HepG2 (cell line): ENCODE data around the gene TBC1D24. TPM values are rescaled to one million over a fixed set of nuclear protein-coding genes. Genes with fewer than 3 reads are reported as not detected.

Experiments
- FOSL2 ChIP-seq: sonication (generic); formaldehyde crosslinking; IDR thresholded peaks from 2 replicates; pipeline ENCODE4 v1.4.0; 2020; ENCODE audit warnings: missing genetic modification reagents
- GTF2F1 ChIP-seq: fragments of 150-350 bp; IDR thresholded peaks from 2 replicates; pipeline ENCODE4 v1.6.1; 2014; ENCODE audit warnings: low read length
- HDAC1 ChIP-seq: sonication (generic); formaldehyde crosslinking; IDR thresholded peaks from 2 replicates; pipeline ENCODE4 v1.5.1; 2020; ENCODE audit warnings: mild to moderate bottlenecking, missing genetic modification reagents
- MTF2 ChIP-seq: sonication (generic); formaldehyde crosslinking; IDR thresholded peaks from 2 replicates; pipeline ENCODE4 v1.5.0; 2020; ENCODE audit warnings: missing genetic modification reagents, borderline replicate concordance
- NKX3-1 ChIP-seq: sonication (generic); formaldehyde crosslinking; IDR thresholded peaks from 2 replicates; pipeline ENCODE4 v1.5.0; 2020; ENCODE audit warnings: missing genetic modification reagents
- PHF8 ChIP-seq: sonication (generic); formaldehyde crosslinking; IDR thresholded peaks from 2 replicates; pipeline ENCODE4 v1.5.0; 2020; ENCODE audit warnings: missing genetic modification reagents
- RXRA ChIP-seq: sonication (generic); formaldehyde crosslinking; IDR thresholded peaks from 2 replicates; pipeline ENCODE4 v1.5.1; 2020; ENCODE audit warnings: missing genetic modification reagents
- SAP130 ChIP-seq: IDR thresholded peaks from 2 replicates; pipeline ENCODE4 v1.6.1; 2016; ENCODE audit warnings: low read depth
- SPEN ChIP-seq: sonication (generic); formaldehyde crosslinking; IDR thresholded peaks from 2 replicates; pipeline ENCODE4 v1.5.1; 2020; ENCODE audit warnings: low read depth, mild to moderate bottlenecking, missing genetic modification reagents
- SRSF1 ChIP-seq: fragments of 200-400 bp; formaldehyde crosslinking; optimal IDR thresholded peaks from 2 replicates; pipeline ENCODE3; 2017; ENCODE audit warnings: mild to moderate bottlenecking, low read depth, low read length, moderate library complexity
- TBP ChIP-seq: sonication (generic); formaldehyde crosslinking; IDR thresholded peaks from 2 replicates; pipeline ENCODE4 v1.5.0; 2020; ENCODE audit warnings: missing genetic modification reagents
- WIZ ChIP-seq: sonication (generic); formaldehyde crosslinking; IDR thresholded peaks from 2 replicates; pipeline ENCODE4 v1.5.1; 2020; ENCODE audit warnings: mild to moderate bottlenecking, missing genetic modification reagents
- ZC3H13 ChIP-seq: sonication (generic); formaldehyde crosslinking; IDR thresholded peaks from 2 replicates; pipeline ENCODE4 v1.8.1; 2023; ENCODE audit warnings: mild to moderate bottlenecking, missing genetic modification reagents, moderate library complexity
- ZNF510 ChIP-seq: sonication (generic); formaldehyde crosslinking; IDR thresholded peaks from 2 replicates; pipeline ENCODE4 v1.4.0; 2020; ENCODE audit warnings: low read depth, mild to moderate bottlenecking, missing genetic modification reagents
- ZNF605 ChIP-seq: sonication (generic); formaldehyde crosslinking; IDR thresholded peaks from 2 replicates; pipeline ENCODE4 v1.8.0; 2022; ENCODE audit warnings: mild to moderate bottlenecking, missing genetic modification reagents
- ZNF644 ChIP-seq: IDR thresholded peaks from 2 replicates; pipeline ENCODE4 v1.6.1; 2016; ENCODE audit warnings: low read depth
- polyA plus RNA-seq, 8 experiments: library from polyadenylated mRNA; depleted of rRNA in 3 of 8; stranded (reverse) in 7 of 8; unstranded in 1 of 8; fragments of >200 nt; fragmentation: Illumina TruSeq in 4 of 8; extraction: Trizol in 4 of 8; gene quantifications; 2 replicates each; pipeline versions ENCODE4 v1.2.1 to v1.2.3, GENCODE V29; 2011 to 2016; ENCODE audit warnings: low read depth in 4 of 8, missing spikeins in 1 of 8, mixed read lengths in 1 of 8; ENCODE audit not compliant: insufficient read depth in 1 of 8
- total RNA-seq, 5 experiments: library from RNA; depleted of rRNA; stranded (reverse); fragments of >200 nt; fragmentation: Illumina TruSeq; extraction: Trizol; gene quantifications; 2 replicates each; pipeline ENCODE4 v1.2.3, GENCODE V29; 2016; ENCODE audit warnings: low read depth in 1 of 5
- TF ChIP-seq, protein P1 (sequence below): sonication (generic); formaldehyde crosslinking; IDR thresholded peaks from 2 replicates; pipeline ENCODE4 v1.4.0; 2020; ENCODE audit warnings: mild to moderate bottlenecking, missing genetic modification reagents
- TF ChIP-seq, protein P2 (sequence below): sonication (generic); formaldehyde crosslinking; IDR thresholded peaks from 2 replicates; pipeline ENCODE4 v1.5.0; 2020; ENCODE audit warnings: mild to moderate bottlenecking, missing genetic modification reagents
- TF ChIP-seq, protein P3 (sequence below): IDR thresholded peaks from 2 replicates; pipeline ENCODE4 v1.6.1; 2012; ENCODE audit warnings: inconsistent platforms
- TF ChIP-seq, protein P4 (sequence below): sonication (generic); formaldehyde crosslinking; IDR thresholded peaks from 2 replicates; pipeline ENCODE4 v1.4.0; 2020; ENCODE audit warnings: missing genetic modification reagents
- TF ChIP-seq, protein P5 (sequence below): sonication (generic); formaldehyde crosslinking; IDR thresholded peaks from 2 replicates; pipeline ENCODE4 v1.5.1; 2020; ENCODE audit warnings: mild to moderate bottlenecking, missing genetic modification reagents, moderate library complexity

The TBC1D24 gene
- total and polyA plus RNA-seq, 2 of the 13 experiments (the other 11 are each of a cell fraction or from before 2014, with no cell fraction given), result 7.7 to 13.7 TPM

DNA sequence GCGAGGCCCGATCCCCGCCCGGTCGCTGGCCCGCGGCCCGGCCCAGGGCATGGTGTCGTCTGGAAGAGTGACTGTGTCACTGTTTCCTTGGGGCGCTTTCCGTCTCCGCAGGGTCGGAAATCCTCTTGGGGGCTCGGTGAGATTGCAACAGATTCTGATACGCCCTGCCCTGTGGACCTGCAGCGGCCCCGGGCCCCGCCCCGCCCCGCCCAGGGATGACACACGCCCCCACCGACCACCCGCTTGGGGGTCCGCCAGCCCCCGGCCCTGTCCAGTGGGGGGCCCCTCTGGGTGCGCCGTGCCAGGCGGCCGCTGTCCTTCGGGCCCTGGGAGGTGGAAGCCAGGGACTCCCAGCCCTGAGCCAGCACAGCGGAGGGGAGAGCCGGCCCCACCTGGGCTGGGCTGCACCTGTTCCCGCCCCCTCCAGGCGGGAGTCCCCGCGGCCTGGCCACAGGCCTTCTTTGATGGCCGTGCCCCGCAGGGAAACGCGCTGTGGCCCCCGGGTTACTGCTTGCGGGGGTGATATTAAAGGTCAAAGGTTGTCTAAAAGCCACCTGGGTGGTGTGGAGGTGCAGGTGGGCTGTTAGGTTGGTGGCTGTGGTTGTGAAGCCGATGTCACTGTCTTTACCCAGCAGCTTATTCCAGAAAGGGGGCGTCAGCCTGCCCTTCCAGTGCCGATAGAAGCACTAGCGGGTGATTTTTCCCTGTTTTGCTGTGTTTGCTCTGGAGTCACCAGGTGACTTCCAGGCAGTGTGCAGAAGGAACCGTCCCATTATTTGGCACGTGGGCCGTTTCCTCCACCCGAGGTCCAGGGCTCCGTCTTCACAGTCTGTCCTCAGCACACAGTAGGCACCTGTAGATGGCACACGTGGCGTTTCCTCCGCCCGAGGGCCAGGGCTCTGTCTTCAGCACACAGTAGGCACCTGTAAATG, 752 bp downstream of the TBC1D24 start (continued):
- TF ChIP-seq, protein P1, sequence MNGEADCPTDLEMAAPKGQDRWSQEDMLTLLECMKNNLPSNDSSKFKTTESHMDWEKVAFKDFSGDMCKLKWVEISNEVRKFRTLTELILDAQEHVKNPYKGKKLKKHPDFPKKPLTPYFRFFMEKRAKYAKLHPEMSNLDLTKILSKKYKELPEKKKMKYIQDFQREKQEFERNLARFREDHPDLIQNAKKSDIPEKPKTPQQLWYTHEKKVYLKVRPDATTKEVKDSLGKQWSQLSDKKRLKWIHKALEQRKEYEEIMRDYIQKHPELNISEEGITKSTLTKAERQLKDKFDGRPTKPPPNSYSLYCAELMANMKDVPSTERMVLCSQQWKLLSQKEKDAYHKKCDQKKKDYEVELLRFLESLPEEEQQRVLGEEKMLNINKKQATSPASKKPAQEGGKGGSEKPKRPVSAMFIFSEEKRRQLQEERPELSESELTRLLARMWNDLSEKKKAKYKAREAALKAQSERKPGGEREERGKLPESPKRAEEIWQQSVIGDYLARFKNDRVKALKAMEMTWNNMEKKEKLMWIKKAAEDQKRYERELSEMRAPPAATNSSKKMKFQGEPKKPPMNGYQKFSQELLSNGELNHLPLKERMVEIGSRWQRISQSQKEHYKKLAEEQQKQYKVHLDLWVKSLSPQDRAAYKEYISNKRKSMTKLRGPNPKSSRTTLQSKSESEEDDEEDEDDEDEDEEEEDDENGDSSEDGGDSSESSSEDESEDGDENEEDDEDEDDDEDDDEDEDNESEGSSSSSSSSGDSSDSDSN, result peak; percentile 34; the same call in 1 of the 2 replicates
- TF ChIP-seq TBP (CRISPR knock-in tag) (0 out of 2 replicates have a peak, but pooled peaks have one; percentile 21), MTF2 (CRISPR knock-in tag) (0 out of 2 replicates have a peak, but pooled peaks have one; percentile 38), NKX3-1 (CRISPR knock-in tag) (no peak), PHF8 (peak; percentile 30; the same call in 1 of the 2 replicates), ZC3H13 (CRISPR knock-in tag) (peak; percentile 20; the same call in 1 of the 2 replicates), ZNF605 (0 out of 2 replicates have a peak, but pooled peaks have one; percentile 3), RXRA (CRISPR knock-in tag) (peak; percentile 39; the same call in 1 of the 2 replicates), SRSF1 (peak; percentile 82), GTF2F1 (no peak), FOSL2 (CRISPR knock-in tag) (0 out of 2 replicates have a peak, but pooled peaks have one; percentile 9), SAP130 (peak; percentile 54), HDAC1 (CRISPR knock-in tag) (no peak; the same call in 1 of the 2 replicates), ZNF510 (CRISPR knock-in tag) (no peak), WIZ (CRISPR knock-in tag) (no peak), ZNF644 (CRISPR knock-in tag) (no peak), SPEN (CRISPR knock-in tag) (peak; percentile 24; the same call in 1 of the 2 replicates)
- TF ChIP-seq, protein P2, sequence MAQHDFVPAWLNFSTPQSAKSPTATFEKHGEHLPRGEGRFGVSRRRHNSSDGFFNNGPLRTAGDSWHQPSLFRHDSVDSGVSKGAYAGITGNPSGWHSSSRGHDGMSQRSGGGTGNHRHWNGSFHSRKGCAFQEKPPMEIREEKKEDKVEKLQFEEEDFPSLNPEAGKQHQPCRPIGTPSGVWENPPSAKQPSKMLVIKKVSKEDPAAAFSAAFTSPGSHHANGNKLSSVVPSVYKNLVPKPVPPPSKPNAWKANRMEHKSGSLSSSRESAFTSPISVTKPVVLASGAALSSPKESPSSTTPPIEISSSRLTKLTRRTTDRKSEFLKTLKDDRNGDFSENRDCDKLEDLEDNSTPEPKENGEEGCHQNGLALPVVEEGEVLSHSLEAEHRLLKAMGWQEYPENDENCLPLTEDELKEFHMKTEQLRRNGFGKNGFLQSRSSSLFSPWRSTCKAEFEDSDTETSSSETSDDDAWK, result no peak
- TF ChIP-seq, protein P3, sequence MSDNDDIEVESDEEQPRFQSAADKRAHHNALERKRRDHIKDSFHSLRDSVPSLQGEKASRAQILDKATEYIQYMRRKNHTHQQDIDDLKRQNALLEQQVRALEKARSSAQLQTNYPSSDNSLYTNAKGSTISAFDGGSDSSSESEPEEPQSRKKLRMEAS, result peak; percentile 35; the same call in 1 of the 2 replicates
- TF ChIP-seq, protein P4, sequence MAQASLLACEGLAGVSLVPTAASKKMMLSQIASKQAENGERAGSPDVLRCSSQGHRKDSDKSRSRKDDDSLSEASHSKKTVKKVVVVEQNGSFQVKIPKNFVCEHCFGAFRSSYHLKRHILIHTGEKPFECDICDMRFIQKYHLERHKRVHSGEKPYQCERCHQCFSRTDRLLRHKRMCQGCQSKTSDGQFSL (CRISPR knock-in tag), result 0 out of 2 replicates have a peak, but pooled peaks have one; percentile 8
- TF ChIP-seq, protein P5, sequence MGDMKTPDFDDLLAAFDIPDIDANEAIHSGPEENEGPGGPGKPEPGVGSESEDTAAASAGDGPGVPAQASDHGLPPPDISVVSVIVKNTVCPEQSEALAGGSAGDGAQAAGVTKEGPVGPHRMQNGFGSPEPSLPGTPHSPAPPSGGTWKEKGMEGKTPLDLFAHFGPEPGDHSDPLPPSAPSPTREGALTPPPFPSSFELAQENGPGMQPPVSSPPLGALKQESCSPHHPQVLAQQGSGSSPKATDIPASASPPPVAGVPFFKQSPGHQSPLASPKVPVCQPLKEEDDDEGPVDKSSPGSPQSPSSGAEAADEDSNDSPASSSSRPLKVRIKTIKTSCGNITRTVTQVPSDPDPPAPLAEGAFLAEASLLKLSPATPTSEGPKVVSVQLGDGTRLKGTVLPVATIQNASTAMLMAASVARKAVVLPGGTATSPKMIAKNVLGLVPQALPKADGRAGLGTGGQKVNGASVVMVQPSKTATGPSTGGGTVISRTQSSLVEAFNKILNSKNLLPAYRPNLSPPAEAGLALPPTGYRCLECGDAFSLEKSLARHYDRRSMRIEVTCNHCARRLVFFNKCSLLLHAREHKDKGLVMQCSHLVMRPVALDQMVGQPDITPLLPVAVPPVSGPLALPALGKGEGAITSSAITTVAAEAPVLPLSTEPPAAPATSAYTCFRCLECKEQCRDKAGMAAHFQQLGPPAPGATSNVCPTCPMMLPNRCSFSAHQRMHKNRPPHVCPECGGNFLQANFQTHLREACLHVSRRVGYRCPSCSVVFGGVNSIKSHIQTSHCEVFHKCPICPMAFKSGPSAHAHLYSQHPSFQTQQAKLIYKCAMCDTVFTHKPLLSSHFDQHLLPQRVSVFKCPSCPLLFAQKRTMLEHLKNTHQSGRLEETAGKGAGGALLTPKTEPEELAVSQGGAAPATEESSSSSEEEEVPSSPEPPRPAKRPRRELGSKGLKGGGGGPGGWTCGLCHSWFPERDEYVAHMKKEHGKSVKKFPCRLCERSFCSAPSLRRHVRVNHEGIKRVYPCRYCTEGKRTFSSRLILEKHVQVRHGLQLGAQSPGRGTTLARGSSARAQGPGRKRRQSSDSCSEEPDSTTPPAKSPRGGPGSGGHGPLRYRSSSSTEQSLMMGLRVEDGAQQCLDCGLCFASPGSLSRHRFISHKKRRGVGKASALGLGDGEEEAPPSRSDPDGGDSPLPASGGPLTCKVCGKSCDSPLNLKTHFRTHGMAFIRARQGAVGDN (CRISPR knock-in tag), result peak; percentile 61
